ENCODE results near the gene FBLN5.

GRCh38 chr14:91845652-91846051 lies 101.8 kb downstream of the FBLN5 start:
- TF ChIP-seq CTCF (IDR thresholded peaks at IDR 0.05) = no peak
- no peak for TF ChIP-seq POLR2AphosphoS5 (IDR thresholded peaks at IDR 0.05; ENCODE audit: insufficient read depth in 1 of 2, low read depth in 1 of 2)
- TF ChIP-seq POLR2A (IDR thresholded peaks at IDR 0.05) = no peak

Measured in vagina (tissue), 2 donors.